Measurements from ENCODE around the gene SEMA3A.

DNA sequence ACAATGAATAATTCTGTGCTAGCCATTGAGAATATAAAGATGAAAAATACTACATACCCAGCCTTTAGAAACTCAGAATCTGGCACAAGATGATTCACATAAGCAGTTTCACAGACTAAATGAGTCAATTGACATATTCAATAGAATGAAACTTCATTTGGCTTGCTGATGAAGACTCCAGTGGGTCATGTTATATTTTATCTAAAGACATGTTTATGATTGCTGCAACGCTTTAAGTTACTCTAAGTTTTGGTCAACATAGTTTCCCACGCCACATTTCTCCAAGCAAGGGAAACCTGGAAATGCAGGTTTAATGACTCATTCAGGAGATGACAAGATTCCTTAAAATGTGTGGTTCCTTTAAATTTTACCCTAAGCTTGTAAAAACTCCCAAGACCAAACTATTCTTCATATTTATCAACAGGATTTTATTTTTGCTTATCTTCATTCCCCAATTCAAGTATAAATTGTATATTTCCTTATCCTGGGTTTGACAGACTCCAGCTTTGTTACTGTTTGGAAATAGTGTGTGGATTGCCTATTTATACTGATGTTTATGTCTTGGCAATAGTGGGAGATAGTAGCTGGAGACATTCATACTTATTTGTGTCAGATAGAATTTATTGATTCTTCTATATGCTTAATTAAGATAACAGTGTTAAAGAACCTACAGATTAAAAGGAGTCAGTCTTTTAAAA is 6.6 kb downstream of the SEMA3A start:
- TF ChIP-seq EZH2phosphoT487 (IDR thresholded peaks at IDR 0.05; ENCODE audit: insufficient read depth, low read depth) (no peak), EZH2 (IDR thresholded peaks at IDR 0.05; ENCODE audit: insufficient read depth, poor library complexity, severe bottlenecking) (no peak)

Measured in GM23248 (cell line).